ENCODE results near the gene IPO4.

The IPO4 gene

DNA sequence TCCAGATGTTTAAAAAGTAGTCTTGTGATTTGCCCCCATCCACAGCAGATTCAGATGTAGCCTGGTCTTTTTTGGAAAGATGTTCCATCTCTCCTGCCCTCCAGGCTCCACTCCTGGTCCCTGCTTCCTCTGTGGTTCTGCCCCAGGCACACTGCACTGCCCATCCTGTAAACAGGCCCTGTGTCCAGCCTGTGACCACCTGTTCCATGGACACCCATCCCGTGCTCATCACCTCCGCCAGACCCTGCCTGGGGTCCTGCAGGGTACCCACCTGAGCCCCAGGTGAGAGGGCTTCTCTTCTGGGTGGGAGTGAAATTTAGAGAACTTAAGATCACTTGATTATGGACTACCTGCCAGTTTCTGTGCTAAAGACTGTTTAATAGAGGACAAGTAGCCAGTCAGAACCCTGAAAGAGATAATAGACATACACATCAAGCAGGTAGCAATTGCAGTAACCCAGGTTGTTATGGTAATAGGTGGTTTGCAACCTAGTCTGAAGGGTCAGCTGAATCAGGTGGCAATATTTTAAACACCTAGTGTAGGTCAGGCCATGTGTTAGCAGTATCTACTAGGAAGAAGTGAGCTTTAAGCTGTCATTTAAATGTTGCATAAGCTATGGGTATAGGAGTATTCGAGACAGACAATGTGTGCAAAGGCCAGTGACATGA is 39.2 kb downstream of the IPO4 start:
- no peak overlapping the region for H3K27ac ChIP-seq (ENCODE audit: low read depth, low read length)
- no peaks in the 10 kb centered on the region for H3K27me3 ChIP-seq (ENCODE audit: control insufficient read depth in 1 of 2, insufficient read depth in 2 of 2, low read length in 2 of 2)
- no peak overlapping the region for H3K4me3 ChIP-seq (ENCODE audit: low read depth in 1 of 2, low read length in 2 of 2)
- no peaks in the 10 kb centered on the region for H3K9me3 ChIP-seq (ENCODE audit: low read length)
- no peak overlapping the region for H3K9ac ChIP-seq (ENCODE audit: low read length)
- H3K36me3 ChIP-seq (ENCODE audit: insufficient read depth, low read length), result peaks cover 35% of the 10 kb centered on the region
- H3K4me1 ChIP-seq (ENCODE audit: insufficient read depth, low read length), result peaks cover 30% of the 10 kb centered on the region

DNA sequence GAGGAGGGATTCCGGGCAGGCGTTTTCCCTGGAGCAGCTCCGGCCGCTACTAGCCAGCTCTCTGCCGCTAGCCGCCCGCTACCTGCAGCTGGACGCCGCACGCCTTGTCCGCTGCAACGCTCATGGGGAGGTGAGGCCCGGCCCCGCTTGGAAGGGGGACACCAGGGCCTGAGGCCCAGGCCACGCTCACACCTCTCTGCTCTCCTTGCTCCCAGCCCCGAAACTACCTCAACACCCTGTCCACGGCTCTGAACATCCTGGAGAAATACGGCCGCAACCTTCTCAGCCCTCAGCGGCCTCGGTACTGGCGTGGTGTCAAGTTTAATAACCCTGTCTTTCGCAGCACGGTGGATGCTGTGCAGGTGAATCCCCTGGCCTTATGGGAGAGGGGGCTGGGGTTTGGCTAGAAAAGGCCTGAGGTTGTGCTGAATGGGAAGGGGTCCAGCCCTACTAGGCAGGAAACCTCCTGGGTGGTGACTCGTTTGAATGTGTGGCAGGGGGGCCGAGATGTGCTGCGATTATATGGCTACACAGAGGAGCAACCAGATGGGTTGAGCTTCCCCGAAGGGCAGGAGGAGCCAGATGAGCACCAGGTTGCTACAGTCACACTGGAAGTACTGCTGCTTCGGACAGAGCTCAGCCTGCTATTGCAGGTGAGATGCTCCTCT is 40.7 kb downstream of the IPO4 start:
- Histone ChIP-seq H3K36me3 (ENCODE audit: insufficient read depth, low read length) (peaks cover 48% of the 10 kb centered on the region), H3K27me3 (ENCODE audit: control insufficient read depth in 1 of 2, insufficient read depth in 2 of 2, low read length in 2 of 2) (no peaks in the 10 kb centered on the region), H3K4me1 (ENCODE audit: insufficient read depth, low read length) (peaks cover 30% of the 10 kb centered on the region), H3K9me3 (ENCODE audit: low read length) (no peaks in the 10 kb centered on the region), H3K9ac (ENCODE audit: low read length) (peak overlapping the region; percentile 72), H3K27ac (ENCODE audit: low read depth, low read length) (peak overlapping the region; percentile 99), H3K4me3 (ENCODE audit: low read depth in 1 of 2, low read length in 2 of 2) (peak overlapping the region; percentile 86 to 88)

DNA sequence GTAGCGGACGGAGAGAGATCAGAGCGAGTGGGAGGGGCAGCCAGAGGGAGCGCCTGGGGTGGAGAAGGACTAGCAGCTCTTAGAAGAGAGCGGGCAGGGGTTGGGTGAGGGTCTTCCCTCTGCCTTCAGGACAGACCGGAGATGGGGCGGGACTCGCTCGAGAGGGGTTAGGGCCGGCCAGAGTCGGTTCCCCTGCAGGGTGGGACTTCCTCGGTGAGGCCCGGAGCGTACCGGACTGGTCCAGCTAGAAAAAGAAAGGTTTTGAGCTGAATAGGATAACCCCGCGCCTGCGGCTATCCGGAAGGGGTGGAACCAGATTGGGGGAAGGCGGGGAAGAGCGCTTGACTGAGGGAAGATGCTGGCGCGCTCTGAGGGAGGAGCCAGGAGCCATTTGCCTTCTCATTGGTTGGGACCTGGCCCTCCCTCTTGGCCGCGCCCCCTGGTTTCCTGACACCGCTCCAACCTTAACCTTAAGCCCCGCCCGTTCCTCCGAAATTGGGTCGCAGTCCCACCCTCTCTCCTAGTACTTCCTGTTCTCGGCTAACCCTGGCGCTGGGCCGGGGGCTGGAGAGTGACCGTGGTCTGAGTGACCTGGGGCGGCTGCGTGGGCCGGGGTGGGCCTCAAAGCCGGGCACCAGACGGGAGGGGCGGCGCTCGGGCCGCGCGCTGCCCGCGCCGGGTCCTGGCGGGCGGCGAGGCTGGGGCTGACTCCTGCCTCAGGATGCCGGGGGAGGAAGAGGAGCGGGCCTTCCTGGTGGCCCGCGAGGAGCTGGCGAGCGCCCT is 41.4 kb downstream of the IPO4 start, which contains the start of gene RNF31:
Gene RNF31 (plus strand): TSS at position 521 of the 783 bp plus-strand sequence. CDS start 201 bp downstream, at position 722.
- Histone ChIP-seq H3K27ac (ENCODE audit: low read depth, low read length) (peak within 1 kb of the TSS; percentile 99), H3K4me1 (ENCODE audit: insufficient read depth, low read length) (peaks cover 32% of the 10 kb centered on the region), H3K36me3 (ENCODE audit: insufficient read depth, low read length) (peaks cover 43% of the 10 kb centered on the region), H3K9ac (ENCODE audit: low read length) (peak within 1 kb of the TSS; percentile 83), H3K27me3 (ENCODE audit: control insufficient read depth in 1 of 2, insufficient read depth in 2 of 2, low read length in 2 of 2) (no peaks in the 10 kb centered on the region), H3K9me3 (ENCODE audit: low read length) (no peaks in the 10 kb centered on the region), H3K4me3 (ENCODE audit: low read depth in 1 of 2, low read length in 2 of 2) (peak within 1 kb of the TSS; percentile 86 to 88)

DNA sequence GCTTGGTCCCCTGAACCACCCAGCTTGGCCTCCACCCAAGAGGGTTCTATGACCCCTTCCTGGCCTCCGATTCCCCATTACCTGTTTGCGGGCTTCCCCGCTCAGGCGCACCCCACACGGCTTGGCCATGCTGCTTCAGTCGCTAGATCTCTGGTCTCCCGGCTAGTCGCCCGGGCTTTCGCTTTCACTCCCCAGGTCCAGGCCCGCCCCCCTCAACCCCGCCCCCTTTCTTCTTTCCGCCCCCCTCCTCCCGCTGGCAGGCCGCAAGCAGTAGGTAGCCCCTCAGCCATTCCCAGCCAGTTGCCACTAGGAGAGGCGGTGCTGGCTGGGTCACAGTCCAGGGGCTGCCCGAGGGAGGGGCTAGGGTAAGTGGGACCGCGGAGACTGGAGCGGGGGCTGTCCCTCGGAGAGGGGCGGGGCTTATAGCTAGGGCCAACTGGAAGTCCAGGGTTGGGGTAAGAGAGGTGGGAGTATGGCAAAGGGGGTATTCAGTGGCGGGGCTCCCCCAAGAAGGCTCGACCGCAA is 42.1 kb downstream of the IPO4 start, which contains the start of gene PSME2:
Gene PSME2 (minus strand): TSS at position 158 of the 525 bp plus-strand sequence. CDS start 29 bp downstream, at position 129.
- Histone ChIP-seq H3K4me1 (ENCODE audit: insufficient read depth, low read length) (peaks cover 36% of the 10 kb centered on the region), H3K4me3 (ENCODE audit: low read depth in 1 of 2, low read length in 2 of 2) (peak within 1 kb of the TSS; percentile 86 to 88), H3K9ac (ENCODE audit: low read length) (peak within 1 kb of the TSS; percentile 83), H3K36me3 (ENCODE audit: insufficient read depth, low read length) (peaks cover 37% of the 10 kb centered on the region), H3K9me3 (ENCODE audit: low read length) (no peaks in the 10 kb centered on the region), H3K27ac (ENCODE audit: low read depth, low read length) (peak within 1 kb of the TSS; percentile 99), H3K27me3 (ENCODE audit: control insufficient read depth in 1 of 2, insufficient read depth in 2 of 2, low read length in 2 of 2) (no peaks in the 10 kb centered on the region)

DNA sequence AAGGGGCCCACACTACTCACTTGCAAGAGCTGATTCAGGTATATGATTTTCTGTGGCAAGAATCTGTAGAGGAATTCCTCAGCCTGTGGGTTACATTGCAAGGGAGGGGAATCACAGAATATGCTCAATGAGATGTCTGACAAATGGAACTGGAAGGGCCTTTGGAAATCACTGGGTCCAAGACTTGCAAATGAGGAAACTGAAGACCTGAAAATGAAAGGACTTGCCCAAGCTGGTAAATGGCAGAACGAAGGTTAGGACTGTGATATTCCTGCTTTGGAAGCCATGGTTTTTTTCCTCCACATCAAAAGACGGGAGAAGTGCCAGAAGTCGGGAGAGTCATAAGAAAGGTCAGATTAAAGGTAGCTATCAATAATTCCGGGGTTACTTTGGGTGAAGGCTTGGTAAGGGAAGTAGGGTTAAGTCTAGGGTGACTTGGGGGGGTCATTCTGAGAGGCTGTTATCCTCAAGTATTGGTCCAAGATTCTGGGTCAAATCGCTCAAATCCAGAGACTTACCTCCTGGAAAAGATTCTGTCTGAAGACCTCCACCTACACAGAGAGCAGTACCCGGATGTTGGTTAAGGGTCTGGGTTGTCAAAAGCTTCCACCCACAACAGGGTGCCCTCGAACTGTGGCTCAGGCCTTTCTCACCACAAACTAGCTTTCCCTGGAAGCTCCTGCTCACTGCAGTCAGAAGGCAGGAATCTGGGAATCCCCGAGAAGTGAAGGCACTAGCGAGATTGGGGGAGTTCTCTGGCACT is 42.7 kb downstream of the IPO4 start:
- Histone ChIP-seq H3K9me3 (ENCODE audit: low read length) (no peaks in the 10 kb centered on the region), H3K9ac (ENCODE audit: low read length) (peak overlapping the region; percentile 83), H3K36me3 (ENCODE audit: insufficient read depth, low read length) (peaks cover 30% of the 10 kb centered on the region), H3K4me3 (ENCODE audit: low read depth in 1 of 2, low read length in 2 of 2) (peak overlapping the region; percentile 14 to 88), H3K27ac (ENCODE audit: low read depth, low read length) (peak overlapping the region; percentile 99), H3K4me1 (ENCODE audit: insufficient read depth, low read length) (peaks cover 36% of the 10 kb centered on the region), H3K27me3 (ENCODE audit: control insufficient read depth in 1 of 2, insufficient read depth in 2 of 2, low read length in 2 of 2) (no peaks in the 10 kb centered on the region)

DNA sequence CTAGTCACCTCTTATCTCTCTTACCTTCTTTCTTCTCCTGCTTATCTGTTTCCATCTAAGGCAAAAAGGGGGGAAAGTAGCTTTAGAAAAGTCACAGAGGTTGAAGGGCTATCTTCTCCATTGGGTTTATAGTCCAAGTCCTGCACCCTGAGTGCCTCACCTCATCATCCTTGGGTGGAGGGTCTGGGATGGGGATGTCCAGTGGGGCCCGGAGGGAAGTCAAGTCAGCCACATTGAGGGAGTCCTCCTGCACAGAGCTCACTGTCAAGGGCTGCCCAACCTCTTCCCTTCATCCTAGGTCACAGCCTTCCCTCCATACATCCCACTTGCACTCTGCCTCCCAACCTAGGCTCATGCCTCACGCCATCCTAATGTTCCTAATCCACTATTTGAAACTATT is 43.4 kb downstream of the IPO4 start:
- Histone ChIP-seq H3K27me3 (ENCODE audit: control insufficient read depth in 1 of 2, insufficient read depth in 2 of 2, low read length in 2 of 2) (no peaks in the 10 kb centered on the region), H3K36me3 (ENCODE audit: insufficient read depth, low read length) (peaks cover 25% of the 10 kb centered on the region), H3K27ac (ENCODE audit: low read depth, low read length) (no peak overlapping the region), H3K9ac (ENCODE audit: low read length) (no peak overlapping the region), H3K4me1 (ENCODE audit: insufficient read depth, low read length) (peaks cover 36% of the 10 kb centered on the region), H3K4me3 (ENCODE audit: low read depth in 1 of 2, low read length in 2 of 2) (peak overlapping the region in 1 of 2 donors; percentile 88), H3K9me3 (ENCODE audit: low read length) (no peaks in the 10 kb centered on the region)

DNA sequence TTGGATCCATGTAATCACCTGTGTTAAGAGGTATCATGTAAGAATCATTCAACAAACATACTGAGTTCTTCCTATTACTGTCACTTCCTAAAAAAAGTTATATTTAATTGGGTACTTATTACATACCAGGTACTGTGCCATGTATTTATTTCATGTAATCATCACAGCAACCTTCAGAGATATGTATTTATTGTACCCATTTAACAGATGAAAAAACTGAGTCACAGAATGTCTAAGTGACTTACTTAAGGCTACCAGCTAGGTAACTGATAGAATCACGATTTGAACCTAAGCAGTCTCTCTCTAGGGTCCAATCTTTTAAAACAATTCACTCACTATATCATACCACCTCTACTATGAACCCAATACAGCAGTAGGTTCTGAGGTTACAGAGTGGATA is 44.2 kb downstream of the IPO4 start:
- Histone ChIP-seq H3K4me1 (ENCODE audit: insufficient read depth, low read length) (peaks cover 33% of the 10 kb centered on the region), H3K27ac (ENCODE audit: low read depth, low read length) (no peak overlapping the region), H3K27me3 (ENCODE audit: control insufficient read depth in 1 of 2, insufficient read depth in 2 of 2, low read length in 2 of 2) (no peaks in the 10 kb centered on the region), H3K4me3 (ENCODE audit: low read depth in 1 of 2, low read length in 2 of 2) (no peak overlapping the region), H3K9ac (ENCODE audit: low read length) (no peak overlapping the region), H3K36me3 (ENCODE audit: insufficient read depth, low read length) (peaks cover 22% of the 10 kb centered on the region), H3K9me3 (ENCODE audit: low read length) (no peaks in the 10 kb centered on the region)

DNA sequence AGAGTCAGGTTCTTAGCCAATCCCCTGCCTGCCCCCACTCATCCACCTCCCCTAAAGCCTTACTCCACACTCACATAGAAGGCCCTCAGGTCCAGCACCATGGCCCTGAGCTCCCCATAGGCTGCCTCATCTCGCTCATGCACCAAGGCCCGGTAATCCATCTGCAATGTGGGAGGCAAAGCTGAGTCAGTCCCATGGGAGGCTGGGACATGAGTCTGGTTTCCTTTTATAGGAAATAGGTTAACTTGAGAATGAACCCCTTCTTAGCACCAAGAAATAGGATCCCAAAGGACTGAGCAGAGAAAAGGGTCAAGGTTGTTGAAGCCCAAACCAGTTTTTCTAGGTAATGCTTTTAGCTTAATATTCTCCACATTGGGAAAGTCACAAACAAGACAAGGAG is 45.1 kb downstream of the IPO4 start:
- H3K4me3 ChIP-seq (ENCODE audit: low read depth in 1 of 2, low read length in 2 of 2), result no peak overlapping the region
- peaks cover 24% of the 10 kb centered on the region for H3K4me1 ChIP-seq (ENCODE audit: insufficient read depth, low read length)
- peaks cover 26% of the 10 kb centered on the region for H3K36me3 ChIP-seq (ENCODE audit: insufficient read depth, low read length)
- no peaks in the 10 kb centered on the region for H3K9me3 ChIP-seq (ENCODE audit: low read length)
- H3K9ac ChIP-seq (ENCODE audit: low read length), result no peak overlapping the region
- H3K27ac ChIP-seq (ENCODE audit: low read depth, low read length), result no peak overlapping the region
- no peaks in the 10 kb centered on the region for H3K27me3 ChIP-seq (ENCODE audit: control insufficient read depth in 1 of 2, insufficient read depth in 2 of 2, low read length in 2 of 2)

DNA sequence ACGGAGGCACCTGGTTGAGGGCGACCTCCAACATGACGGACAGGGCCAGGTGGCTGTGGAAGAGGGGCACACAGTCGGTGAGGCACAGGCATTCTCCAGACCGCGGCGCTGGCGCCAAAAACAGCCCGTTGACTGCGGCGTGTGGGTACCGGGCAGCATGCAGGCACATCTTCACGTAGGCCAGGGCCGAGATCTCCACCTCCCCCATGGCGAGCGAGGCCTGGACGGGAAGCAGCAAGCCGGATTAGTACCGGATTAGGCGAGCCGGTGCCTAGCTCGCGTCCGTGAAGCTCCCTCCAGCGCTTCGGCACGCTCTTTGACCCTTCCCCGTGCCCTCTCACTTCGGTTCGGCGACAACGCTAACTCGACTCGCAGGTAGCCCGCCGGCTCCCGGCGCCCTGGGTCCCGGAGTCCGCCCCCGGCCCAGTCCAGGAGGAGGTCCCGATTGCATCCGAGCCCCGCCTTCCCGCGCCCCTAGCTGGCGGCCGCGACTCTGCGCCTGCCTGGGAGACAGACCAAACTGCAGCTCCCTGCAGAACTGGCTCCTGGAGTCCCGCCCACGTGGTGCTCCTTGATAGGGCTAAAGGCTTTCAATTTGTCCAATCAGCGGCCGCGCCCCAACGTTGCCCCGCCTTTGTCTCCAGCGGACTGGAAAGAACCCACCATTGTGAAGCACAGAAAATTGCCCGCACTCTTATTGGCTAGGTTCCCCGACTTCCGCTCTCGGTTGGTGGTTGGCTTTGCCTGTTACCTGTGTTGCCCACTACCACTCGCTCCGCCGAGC is 47.3 kb downstream of the IPO4 start, which contains the start of gene EMC9:
Gene EMC9 (minus strand): TSS at position 495 of the 784 bp plus-strand sequence. CDS start 287 bp downstream, at position 208.
- Histone ChIP-seq H3K4me3 (ENCODE audit: low read depth in 1 of 2, low read length in 2 of 2) (peak within 1 kb of the TSS; percentile 76 to 85), H3K9ac (ENCODE audit: low read length) (peak within 1 kb of the TSS; percentile 49), H3K9me3 (ENCODE audit: low read length) (no peaks in the 10 kb centered on the region), H3K27ac (ENCODE audit: low read depth, low read length) (peak within 1 kb of the TSS; percentile 96), H3K4me1 (ENCODE audit: insufficient read depth, low read length) (peaks cover 28% of the 10 kb centered on the region), H3K27me3 (ENCODE audit: control insufficient read depth in 1 of 2, insufficient read depth in 2 of 2, low read length in 2 of 2) (no peaks in the 10 kb centered on the region), H3K36me3 (ENCODE audit: insufficient read depth, low read length) (peaks cover 40% of the 10 kb centered on the region)

DNA sequence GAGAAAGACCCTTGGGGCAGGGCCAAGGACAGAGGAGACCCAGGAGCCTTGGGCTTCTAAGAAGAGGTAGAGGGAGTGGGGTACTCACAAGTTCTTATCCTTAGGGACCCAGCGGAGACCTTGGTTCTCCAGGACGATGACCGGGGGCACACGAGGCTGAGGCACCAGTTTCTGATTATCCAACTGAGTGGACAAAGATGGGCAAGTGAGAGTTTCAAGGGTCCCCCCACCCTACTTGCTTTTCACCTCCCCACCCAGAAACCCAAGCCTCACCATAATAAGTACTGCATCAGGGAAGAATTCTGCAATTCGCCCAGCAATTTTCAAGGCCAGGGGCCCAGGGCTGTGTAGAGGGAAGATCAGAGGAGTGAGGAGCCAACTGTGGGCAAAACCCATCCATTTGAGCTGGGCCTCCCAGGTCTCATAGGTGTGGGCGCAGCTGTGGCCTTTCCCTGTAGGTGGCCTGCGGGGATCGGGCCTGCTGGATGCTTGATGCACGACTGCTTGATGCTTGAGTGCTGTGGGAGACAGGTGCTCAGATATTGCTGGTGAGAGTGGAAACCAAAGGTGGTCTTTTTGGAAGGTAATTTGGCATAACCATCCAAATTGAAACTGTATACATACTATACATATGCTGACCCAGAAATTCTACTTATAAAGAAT is 49.2 kb downstream of the IPO4 start:
- H3K27ac ChIP-seq (ENCODE audit: low read depth, low read length), result no peak overlapping the region
- H3K4me1 ChIP-seq (ENCODE audit: insufficient read depth, low read length), result peaks cover 23% of the 10 kb centered on the region
- H3K27me3 ChIP-seq (ENCODE audit: control insufficient read depth in 1 of 2, insufficient read depth in 2 of 2, low read length in 2 of 2), result no peaks in the 10 kb centered on the region
- no peaks in the 10 kb centered on the region for H3K9me3 ChIP-seq (ENCODE audit: low read length)
- H3K36me3 ChIP-seq (ENCODE audit: insufficient read depth, low read length), result peaks cover 40% of the 10 kb centered on the region
- H3K4me3 ChIP-seq (ENCODE audit: low read depth in 1 of 2, low read length in 2 of 2), result no peak overlapping the region
- H3K9ac ChIP-seq (ENCODE audit: low read length), result no peak overlapping the region

Measured in muscle layer of colon (tissue), 2 donors.